ENCODE data around the gene TATDN2. TPM values are rescaled to one million over a fixed set of nuclear protein-coding genes. Genes with fewer than 3 reads are reported as not detected.
A peak's percentile ranks its signal among the peaks of the same experiment; 100 is the strongest.

TATDN2 gene
- total RNA-seq, 6 experiments from 2014 or later: 29.6 to 33.4 (median 30.7) TPM

DNA sequence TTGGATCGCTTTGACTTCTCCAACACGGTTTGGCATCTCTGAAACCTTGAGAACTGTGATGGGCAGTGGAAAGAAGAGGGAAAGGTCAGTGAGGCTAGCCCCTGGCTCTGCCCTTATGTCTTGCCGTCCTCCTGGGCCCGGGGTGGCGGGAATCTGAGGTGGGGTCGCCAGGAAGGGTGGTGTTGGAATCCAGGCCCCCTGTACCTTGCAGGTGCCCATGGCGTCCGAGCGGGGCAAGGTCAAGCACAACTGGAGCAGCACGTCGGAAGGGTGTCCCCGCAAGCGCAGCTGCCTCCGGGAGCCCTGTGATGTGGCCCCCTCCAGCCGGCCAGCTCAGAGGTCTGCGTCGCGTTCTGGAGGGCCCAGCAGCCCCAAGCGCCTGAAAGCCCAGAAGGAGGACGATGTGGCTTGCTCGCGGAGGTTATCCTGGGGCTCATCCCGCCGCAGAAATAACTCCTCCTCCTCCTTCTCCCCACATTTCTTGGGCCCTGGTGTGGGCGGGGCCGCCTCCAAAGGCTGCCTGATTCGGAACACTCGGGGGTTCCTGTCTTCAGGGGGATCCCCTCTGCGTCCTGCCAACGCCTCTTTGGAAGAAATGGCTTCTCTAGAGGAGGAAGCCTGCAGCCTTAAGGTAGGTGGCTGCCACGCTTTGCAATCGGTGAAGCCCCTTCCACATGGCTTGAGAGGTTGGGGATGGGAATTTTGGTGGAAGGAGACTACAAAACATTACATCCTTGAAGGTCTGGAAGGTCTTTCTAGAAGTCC lies 907 bp downstream of the TATDN2 start:
- H3K4me1 Mint-ChIP-seq (ENCODE audit: low read depth): peaks cover 29% of the 10 kb centered on the region
- H3K27ac Mint-ChIP-seq: peak overlapping the region; percentile 88
- H3K4me3 Mint-ChIP-seq: peak overlapping the region; percentile 98
- no peak for DNase-seq
- H3K27me3 Mint-ChIP-seq (ENCODE audit: insufficient read depth): peaks cover 5% of the 10 kb centered on the region
- H3K36me3 Mint-ChIP-seq (ENCODE audit: low read depth): peaks cover 59% of the 10 kb centered on the region
- TF ChIP-seq, protein P1, sequence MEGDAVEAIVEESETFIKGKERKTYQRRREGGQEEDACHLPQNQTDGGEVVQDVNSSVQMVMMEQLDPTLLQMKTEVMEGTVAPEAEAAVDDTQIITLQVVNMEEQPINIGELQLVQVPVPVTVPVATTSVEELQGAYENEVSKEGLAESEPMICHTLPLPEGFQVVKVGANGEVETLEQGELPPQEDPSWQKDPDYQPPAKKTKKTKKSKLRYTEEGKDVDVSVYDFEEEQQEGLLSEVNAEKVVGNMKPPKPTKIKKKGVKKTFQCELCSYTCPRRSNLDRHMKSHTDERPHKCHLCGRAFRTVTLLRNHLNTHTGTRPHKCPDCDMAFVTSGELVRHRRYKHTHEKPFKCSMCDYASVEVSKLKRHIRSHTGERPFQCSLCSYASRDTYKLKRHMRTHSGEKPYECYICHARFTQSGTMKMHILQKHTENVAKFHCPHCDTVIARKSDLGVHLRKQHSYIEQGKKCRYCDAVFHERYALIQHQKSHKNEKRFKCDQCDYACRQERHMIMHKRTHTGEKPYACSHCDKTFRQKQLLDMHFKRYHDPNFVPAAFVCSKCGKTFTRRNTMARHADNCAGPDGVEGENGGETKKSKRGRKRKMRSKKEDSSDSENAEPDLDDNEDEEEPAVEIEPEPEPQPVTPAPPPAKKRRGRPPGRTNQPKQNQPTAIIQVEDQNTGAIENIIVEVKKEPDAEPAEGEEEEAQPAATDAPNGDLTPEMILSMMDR (IDR thresholded peaks at IDR 0.05): no peak
- H3K9me3 Mint-ChIP-seq: peaks cover 33% of the 10 kb centered on the region

DNA sequence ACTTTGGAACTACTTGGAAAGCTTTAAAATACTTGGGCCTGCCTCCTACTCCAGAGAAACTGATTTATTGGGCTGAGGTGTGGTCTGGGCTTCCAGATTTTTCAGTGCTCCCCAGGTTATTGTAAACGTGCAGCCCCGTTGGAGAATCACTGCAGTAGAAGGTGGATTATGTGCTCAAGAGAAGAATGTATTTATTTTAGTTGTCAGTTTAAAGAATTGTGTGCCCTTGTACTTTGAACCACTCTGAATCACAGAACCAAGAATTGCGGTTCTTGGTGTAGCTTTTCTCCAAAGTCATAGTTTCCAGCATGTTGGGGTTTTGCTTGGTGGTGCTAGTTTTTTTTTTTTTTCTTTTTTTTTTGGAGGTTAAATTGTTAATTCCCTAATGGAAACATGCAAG lies 1.6 kb downstream of the TATDN2 start:
- DNase-seq: peak; percentile 20
- H3K4me3 Mint-ChIP-seq: peak overlapping the region; percentile 98
- H3K27ac Mint-ChIP-seq: peak overlapping the region; percentile 88
- H3K9me3 Mint-ChIP-seq: peaks cover 27% of the 10 kb centered on the region
- TF ChIP-seq, protein P1 (IDR thresholded peaks at IDR 0.05): no peak
- H3K4me1 Mint-ChIP-seq (ENCODE audit: low read depth): peaks cover 29% of the 10 kb centered on the region
- H3K36me3 Mint-ChIP-seq (ENCODE audit: low read depth): peaks cover 53% of the 10 kb centered on the region
- H3K27me3 Mint-ChIP-seq (ENCODE audit: insufficient read depth): peaks cover 5% of the 10 kb centered on the region

DNA sequence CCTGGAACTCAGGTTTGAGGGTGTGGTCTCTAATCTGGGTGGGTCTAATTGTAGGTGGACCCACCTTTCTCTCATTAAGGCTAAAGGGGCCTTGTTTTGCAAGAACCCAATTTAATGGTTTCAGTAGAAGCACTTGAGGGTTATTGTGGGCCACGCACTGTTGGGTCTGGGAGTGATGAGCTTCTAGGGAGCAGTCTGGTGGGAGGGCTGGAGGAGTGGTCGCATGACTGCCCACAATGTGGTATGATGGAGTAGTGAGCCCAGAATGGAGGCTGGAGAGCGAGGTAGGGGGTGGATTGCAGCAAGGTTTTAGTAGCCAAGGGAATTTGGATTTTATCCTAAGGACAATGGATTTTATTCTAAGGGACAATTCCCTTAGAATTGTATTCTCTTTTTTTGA lies 2.7 kb downstream of the TATDN2 start:
- DNase-seq: no peak
- H3K4me3 Mint-ChIP-seq: peak overlapping the region; percentile 98
- peaks cover 5% of the 10 kb centered on the region for H3K27me3 Mint-ChIP-seq (ENCODE audit: insufficient read depth)
- H3K27ac Mint-ChIP-seq: no peak overlapping the region
- H3K4me1 Mint-ChIP-seq (ENCODE audit: low read depth): peaks cover 29% of the 10 kb centered on the region
- peaks cover 15% of the 10 kb centered on the region for H3K9me3 Mint-ChIP-seq
- TF ChIP-seq, protein P1 (IDR thresholded peaks at IDR 0.05): no peak
- H3K36me3 Mint-ChIP-seq (ENCODE audit: low read depth): peaks cover 46% of the 10 kb centered on the region

DNA sequence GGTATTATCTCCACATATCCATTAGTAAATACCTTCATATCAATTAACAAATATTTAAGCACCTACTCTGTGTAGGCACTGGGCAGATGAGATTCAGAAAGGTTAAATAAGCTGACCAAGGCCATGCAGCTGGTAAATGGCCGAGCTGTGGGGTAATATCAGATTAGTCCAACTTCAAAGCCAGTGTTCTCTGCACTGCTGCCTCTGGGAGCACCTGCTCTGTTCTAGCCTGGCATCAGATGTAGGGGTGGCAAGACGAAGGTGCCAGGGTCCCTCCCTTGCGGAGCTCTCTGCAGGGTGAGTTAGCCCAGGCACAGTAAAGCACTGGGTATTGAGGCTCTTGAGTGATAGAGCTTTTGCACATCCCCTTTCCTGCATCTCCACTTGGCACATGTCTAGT lies 5.5 kb downstream of the TATDN2 start:
- H3K36me3 Mint-ChIP-seq (ENCODE audit: low read depth): peaks cover 43% of the 10 kb centered on the region
- H3K9me3 Mint-ChIP-seq: no peaks in the 10 kb centered on the region
- no peak for DNase-seq
- H3K4me1 Mint-ChIP-seq (ENCODE audit: low read depth): peaks cover 20% of the 10 kb centered on the region
- no peak overlapping the region for H3K4me3 Mint-ChIP-seq
- no peak overlapping the region for H3K27ac Mint-ChIP-seq
- H3K27me3 Mint-ChIP-seq (ENCODE audit: insufficient read depth): peaks cover 3% of the 10 kb centered on the region; the same call in 1 of the 2 replicates
- TF ChIP-seq, protein P1 (IDR thresholded peaks at IDR 0.05): no peak

DNA sequence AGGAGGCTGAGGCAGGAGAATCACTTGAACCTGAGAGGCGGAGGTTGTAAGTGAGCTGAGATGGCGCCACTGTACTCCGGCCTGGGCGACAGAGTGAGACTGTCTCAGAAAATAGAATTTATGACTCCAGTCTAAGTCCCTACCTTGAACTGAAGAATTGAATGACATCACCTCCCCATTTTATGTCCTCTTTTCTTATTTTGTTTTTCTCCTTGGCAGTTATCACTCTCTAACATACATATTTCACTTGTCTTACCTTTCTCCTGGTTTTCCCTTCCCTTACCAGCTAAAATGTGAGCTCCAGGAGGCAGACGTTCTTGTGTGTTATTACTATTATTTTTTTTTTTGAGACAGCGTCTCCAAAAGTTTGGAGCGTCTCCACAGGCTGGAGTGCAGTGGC lies 7.6 kb downstream of the TATDN2 start:
- no peak for DNase-seq
- Mint-ChIP-seq H3K27me3 (ENCODE audit: insufficient read depth) (peaks cover 3% of the 10 kb centered on the region; the same call in 1 of the 2 replicates), H3K4me1 (ENCODE audit: low read depth) (peaks cover 5% of the 10 kb centered on the region), H3K4me3 (no peak overlapping the region), H3K9me3 (no peaks in the 10 kb centered on the region), H3K36me3 (ENCODE audit: low read depth) (peaks cover 50% of the 10 kb centered on the region), H3K27ac (no peak overlapping the region)
- TF ChIP-seq, protein P1 (IDR thresholded peaks at IDR 0.05): no peak

Measured in HFFc6 (cell line).